GM18951 (cell line): Measurements from ENCODE around the gene ACTMAP.

Source experiments
- POLR2A ChIP-seq: IDR thresholded peaks from 4 replicates; pipeline ENCODE4 v1.6.1; 2011; ENCODE audit warnings: mild to moderate bottlenecking; ENCODE audit not compliant: insufficient read length, insufficient read depth; ENCODE audit errors: extremely low read depth
- in situ Hi-C: fragments of 300-500 bp; cut with MboI; formaldehyde crosslinking; loops from one replicate; pipeline ENCODE4 v1.12.0; 2022; ENCODE audit warnings: low sequenced_read_pairs, mixed read lengths, inconsistent platforms; ENCODE audit not compliant: unreplicated experiment

ACTMAP gene

DNA sequence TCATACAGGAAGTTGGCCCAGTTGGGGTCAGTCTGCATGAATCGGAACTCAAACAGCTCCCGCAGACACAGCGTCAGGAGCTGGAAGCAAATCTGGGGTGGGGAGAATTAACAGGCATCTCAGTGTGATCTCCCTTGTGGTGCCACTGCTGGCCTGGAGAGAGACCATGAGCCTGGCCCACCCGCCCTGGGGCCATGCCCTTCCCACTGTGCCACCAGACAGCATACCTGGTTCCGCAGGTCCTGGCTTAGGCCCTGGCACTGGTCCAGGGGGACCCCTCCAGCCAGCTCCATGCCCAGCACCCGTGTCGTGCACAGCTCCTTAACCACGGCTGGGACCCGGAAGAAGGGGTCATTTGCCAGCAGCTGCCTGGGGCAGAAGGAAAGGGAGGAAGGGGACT, 50.2 kb downstream of the ACTMAP start:
- TF ChIP-seq POLR2A = no peak
- in situ Hi-C loops = no loop called here

DNA sequence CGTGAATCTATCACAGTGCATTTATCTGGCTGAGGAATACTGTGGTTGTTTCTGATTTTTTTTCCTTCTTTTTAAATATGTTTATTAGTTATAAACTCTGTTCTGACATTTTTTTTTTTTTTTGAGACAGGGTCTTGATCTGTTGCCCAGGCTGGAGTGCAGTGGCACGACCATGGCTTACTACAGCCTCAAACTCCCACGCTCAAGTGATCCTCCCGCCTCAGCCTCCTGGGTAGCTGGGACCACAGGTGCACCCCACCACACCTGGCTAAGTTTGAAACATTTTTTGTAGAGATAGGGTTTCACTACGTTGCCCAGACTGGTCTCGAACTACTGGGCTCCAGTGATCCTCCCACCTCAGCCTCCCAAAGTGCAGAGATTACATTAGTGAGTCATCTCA, 53.3 kb downstream of the ACTMAP start:
- in situ Hi-C loops = no loop called here
- TF ChIP-seq POLR2A = no peak

GRCh38 chr19:40695881-40696280, 54.4 kb downstream of the ACTMAP start:
- in situ Hi-C loops = no loop called here
- TF ChIP-seq POLR2A = no peak

DNA sequence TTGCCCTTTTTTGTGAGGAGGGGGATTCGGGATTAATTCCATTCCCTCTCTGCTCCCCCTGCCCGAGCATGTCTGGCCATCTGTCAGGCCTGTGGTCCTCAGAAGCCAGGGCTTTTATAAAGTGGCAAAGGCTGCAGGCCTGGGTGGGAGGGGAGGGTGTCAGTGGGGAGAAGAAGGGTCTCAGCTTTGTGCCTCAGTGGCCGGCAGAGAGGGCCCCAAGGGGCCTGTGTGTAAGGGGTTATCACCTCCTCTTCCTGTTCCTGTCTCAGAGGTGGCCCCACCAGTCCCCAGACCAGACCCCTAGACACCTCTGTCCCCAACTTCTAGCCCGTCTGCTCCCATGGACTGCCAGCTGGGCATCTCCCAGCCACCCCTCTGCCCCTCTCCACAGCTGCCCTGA, 56.4 kb downstream of the ACTMAP start:
- in situ Hi-C loops = no loop called here
- no peak for TF ChIP-seq POLR2A

- in situ Hi-C loops = no loop called here
- no peak for TF ChIP-seq POLR2A
These were observed 57.0 kb downstream of the ACTMAP start for GRCh38 chr19:40693150-40693788.

- in situ Hi-C loops = no loop called here
- TF ChIP-seq POLR2A = no peak
These were observed 58.1 kb downstream of the ACTMAP start for GRCh38 chr19:40692212-40692551.

GRCh38 chr19:40691421-40692211, 58.7 kb downstream of the ACTMAP start:
- no peak for TF ChIP-seq POLR2A
- in situ Hi-C loops = no loop called here
